A549 (cell line): ENCODE measurements around the gene CDCA7L.

ENCODE experiments used
- CTCF ChIP-seq: fragments of >200 bp; sonication (Bioruptor Twin); formaldehyde crosslinking; IDR thresholded peaks from 3 replicates; pipeline ENCODE4 v1.5.1; 2016
- EP300 ChIP-seq, 2 experiments: fragments of >200 bp; sonication (Bioruptor Twin); formaldehyde crosslinking; IDR thresholded peaks; 2 replicates in 1 of 2; 3 replicates in 1 of 2; pipeline ENCODE4 v1.6.1; 2016 to 2017

- TF ChIP-seq EP300 (IDR thresholded peaks at IDR 0.05) (no peak), CTCF (no peak)
These were observed 30.6 kb downstream of the CDCA7L start for GRCh38 chr7:21915140-21915539.
